Colonic mucosa (tissue), 4 donors: ENCODE data around the gene ZNF547. TPM values are rescaled to one million over a fixed set of nuclear protein-coding genes. Genes with fewer than 3 reads are reported as not detected.
"Not testable (repeated sequence)": the region's sequence is repeated elsewhere in the genome, so short reads cannot be mapped to it uniquely, and the experiment has no call there.

Source experiments
- DNase-seq: peaks from one replicate; pipeline ENCODE4 v3.0.0-alpha.2; 2020
- H3K27ac ChIP-seq: fragments of 200-600 bp; one replicate; pipeline ENCODE4 v1.8.0; 2021
- H3K27me3 ChIP-seq: fragments of 200-600 bp; one replicate; pipeline ENCODE4 v1.8.0; 2021
- H3K36me3 ChIP-seq: fragments of 200-600 bp; one replicate; pipeline ENCODE4 v1.8.0; 2021
- H3K4me1 ChIP-seq: fragments of 200-600 bp; one replicate; pipeline ENCODE4 v1.8.0; 2021; ENCODE audit warnings: mild to moderate bottlenecking
- H3K4me3 ChIP-seq: fragments of 200-600 bp; one replicate; pipeline ENCODE4 v1.8.0; 2021
- H3K9ac ChIP-seq, 2 donors: one replicate each; pipeline ENCODE4 v1.7.0; 2013; ENCODE audit warnings: control low read depth in 2 of 2, low read depth in 2 of 2, low read length in 2 of 2
- H3K9me3 ChIP-seq: fragments of 200-600 bp; one replicate; pipeline ENCODE4 v1.8.0; 2021
- intact Hi-C: fragments of 100-400 bp; cut with DNase I; formaldehyde crosslinking; loops from one replicate; pipeline ENCODE4 v1.14.1; 2022
- total RNA-seq, 2 donors: library from RNA; stranded (reverse); fragmentation: NEBNext Ultra II Directional in 1 of 2; extraction: Animal tissue kit (Norgen Biotek cat#: 25700) in 1 of 2; gene quantifications; one replicate each; pipeline ENCODE4 v1.2.1, GENCODE V29; 2021
- TF ChIP-seq, protein P1 (sequence below): fragments of 200-600 bp; IDR thresholded peaks from one replicate; pipeline ENCODE4 v1.8.0; 2022; ENCODE audit warnings: antibody characterized with exemption, mild to moderate bottlenecking
- donor health status: healthy.
- donor health status: DM: no; HTN: no; CAD: no.
- donor health status: DM: no; HTN: no; CAD: no.

ZNF547 gene
- total RNA-seq, 2 donors from 2014 or later = 1.2 to 2.3 TPM

DNA sequence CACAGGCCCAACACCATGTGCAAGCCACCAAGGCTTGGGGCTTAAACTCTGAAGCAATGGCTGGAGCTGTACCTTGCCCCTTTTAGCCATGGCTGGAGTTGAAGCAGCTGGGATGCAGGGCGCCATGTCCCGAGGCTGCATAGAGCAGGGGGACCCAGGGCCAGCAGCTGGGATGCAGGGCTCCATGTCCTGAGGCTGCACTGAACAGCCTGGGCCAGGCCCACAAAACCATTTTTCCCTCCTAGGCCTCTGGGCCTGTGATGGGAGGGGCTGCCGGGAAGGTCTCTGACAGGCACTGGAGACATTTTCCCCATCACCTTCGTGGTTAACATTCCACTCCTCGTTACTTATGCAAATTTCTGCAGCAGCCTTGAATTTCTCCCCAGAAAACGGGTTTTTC lies 10.8 kb downstream of the ZNF547 start:
- no peak for DNase-seq
- intact Hi-C loops = no loop called here
- H3K36me3 ChIP-seq = no peaks in the 10 kb centered on the region
- no peaks in the 10 kb centered on the region for H3K4me1 ChIP-seq
- H3K27ac ChIP-seq = no peak overlapping the region
- H3K9ac ChIP-seq = no peak overlapping the region
- TF ChIP-seq, protein P1, sequence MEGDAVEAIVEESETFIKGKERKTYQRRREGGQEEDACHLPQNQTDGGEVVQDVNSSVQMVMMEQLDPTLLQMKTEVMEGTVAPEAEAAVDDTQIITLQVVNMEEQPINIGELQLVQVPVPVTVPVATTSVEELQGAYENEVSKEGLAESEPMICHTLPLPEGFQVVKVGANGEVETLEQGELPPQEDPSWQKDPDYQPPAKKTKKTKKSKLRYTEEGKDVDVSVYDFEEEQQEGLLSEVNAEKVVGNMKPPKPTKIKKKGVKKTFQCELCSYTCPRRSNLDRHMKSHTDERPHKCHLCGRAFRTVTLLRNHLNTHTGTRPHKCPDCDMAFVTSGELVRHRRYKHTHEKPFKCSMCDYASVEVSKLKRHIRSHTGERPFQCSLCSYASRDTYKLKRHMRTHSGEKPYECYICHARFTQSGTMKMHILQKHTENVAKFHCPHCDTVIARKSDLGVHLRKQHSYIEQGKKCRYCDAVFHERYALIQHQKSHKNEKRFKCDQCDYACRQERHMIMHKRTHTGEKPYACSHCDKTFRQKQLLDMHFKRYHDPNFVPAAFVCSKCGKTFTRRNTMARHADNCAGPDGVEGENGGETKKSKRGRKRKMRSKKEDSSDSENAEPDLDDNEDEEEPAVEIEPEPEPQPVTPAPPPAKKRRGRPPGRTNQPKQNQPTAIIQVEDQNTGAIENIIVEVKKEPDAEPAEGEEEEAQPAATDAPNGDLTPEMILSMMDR = no peak
- no peaks in the 10 kb centered on the region for H3K9me3 ChIP-seq
- no peaks in the 10 kb centered on the region for H3K27me3 ChIP-seq
- no peak overlapping the region for H3K4me3 ChIP-seq

DNA sequence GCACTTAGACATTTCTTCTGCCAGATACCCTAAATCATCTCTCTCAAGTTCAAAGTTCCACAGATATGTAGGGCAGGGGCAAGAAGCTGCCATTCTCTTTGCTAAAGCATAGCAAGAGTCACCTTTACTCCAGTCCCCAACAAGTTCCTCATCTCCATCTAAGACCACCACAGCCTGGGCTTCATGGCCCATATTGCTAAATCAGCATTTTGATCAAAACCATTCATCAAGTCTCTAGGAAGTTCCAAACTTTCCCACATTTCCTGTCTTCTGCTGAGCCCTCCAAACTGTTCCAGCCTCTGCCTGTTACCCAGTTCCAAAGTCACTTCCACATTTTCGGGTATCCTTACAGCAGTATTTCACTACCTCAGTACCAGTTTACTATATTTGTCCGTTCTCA lies 11.3 kb downstream of the ZNF547 start:
- H3K9ac ChIP-seq, H3K4me1 ChIP-seq, H3K9me3 ChIP-seq, H3K36me3 ChIP-seq, H3K4me3 ChIP-seq, H3K27me3 ChIP-seq, H3K27ac ChIP-seq, intact Hi-C loops, DNase-seq: not testable (repeated sequence)

DNA sequence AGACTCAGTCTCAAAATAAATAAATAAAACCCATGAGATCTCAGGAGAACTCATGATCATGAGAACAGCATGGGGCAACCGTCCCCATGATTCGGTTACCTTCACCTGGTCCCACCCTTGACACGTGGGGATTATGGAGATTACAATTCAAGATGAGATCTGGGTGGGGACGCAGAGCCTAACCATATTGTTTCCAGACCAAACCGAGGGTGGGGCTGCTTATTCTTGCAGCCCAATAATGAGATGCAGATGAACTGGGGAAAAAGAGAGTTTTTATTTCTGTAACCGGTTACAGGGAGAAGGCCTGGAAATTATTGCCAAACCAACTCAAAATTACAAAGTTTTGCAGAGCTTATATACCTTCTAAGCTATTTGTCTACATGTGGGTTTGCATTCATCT lies 12.8 kb downstream of the ZNF547 start:
- Histone ChIP-seq H3K4me3 (no peak overlapping the region), H3K9ac (no peak overlapping the region), H3K9me3 (no peaks in the 10 kb centered on the region), H3K4me1 (no peaks in the 10 kb centered on the region), H3K36me3 (no peaks in the 10 kb centered on the region), H3K27ac (no peak overlapping the region), H3K27me3 (no peaks in the 10 kb centered on the region)
- TF ChIP-seq, protein P1 = no peak
- intact Hi-C loops = no loop called here
- no peak for DNase-seq

DNA sequence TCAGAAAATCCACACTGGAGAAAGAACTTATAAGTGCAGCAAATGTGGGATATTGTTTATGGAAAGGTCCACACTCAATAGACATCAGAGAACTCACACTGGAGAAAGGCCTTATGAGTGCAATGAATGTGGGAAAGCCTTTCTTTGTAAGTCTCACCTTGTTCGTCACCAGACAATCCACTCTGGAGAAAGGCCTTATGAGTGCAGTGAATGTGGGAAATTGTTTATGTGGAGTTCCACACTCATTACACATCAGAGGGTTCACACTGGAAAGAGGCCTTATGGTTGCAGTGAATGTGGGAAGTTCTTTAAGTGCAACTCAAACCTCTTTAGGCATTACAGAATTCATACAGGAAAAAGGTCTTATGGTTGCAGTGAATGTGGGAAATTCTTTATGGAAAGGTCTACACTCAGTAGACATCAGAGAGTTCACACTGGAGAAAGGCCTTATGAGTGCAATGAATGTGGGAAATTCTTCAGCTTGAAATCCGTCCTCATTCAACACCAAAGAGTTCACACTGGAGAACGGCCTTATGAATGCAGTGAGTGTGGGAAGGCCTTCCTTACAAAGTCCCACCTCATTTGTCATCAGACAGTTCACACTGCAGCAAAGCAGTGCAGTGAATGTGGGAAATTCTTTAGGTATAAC lies 14.3 kb downstream of the ZNF547 start:
- Histone ChIP-seq H3K27ac (no peak overlapping the region), H3K27me3 (no peaks in the 10 kb centered on the region), H3K4me3 (no peak overlapping the region), H3K36me3 (no peaks in the 10 kb centered on the region), H3K9me3 (no peaks in the 10 kb centered on the region), H3K9ac (no peak overlapping the region), H3K4me1 (no peaks in the 10 kb centered on the region)
- DNase-seq = no peak
- TF ChIP-seq, protein P1 = no peak
- intact Hi-C loops = no loop called here

DNA sequence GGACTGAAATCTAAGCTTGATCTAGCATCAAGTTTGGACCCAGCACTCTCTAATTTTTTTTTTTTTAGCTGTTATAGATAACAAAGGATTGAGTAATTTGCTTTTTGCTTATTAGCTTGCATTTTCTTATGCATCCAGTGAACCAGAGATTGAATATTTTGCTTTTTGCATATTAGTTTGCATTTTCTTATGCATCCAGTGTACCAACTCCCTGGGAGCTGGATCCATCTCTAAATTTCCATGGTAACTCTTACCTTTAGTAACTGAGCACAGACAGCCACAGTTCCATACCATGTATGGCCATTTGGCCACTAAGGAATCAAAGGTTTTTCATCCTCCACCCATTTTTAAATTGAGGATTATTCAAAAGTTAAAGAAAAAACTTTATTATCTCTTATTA lies 17.6 kb downstream of the ZNF547 start:
- TF ChIP-seq, protein P1 = no peak
- Histone ChIP-seq H3K27me3 (no peaks in the 10 kb centered on the region), H3K9me3 (no peaks in the 10 kb centered on the region), H3K9ac (no peak overlapping the region), H3K4me1 (no peaks in the 10 kb centered on the region), H3K36me3 (no peaks in the 10 kb centered on the region), H3K4me3 (no peak overlapping the region), H3K27ac (no peak overlapping the region)
- DNase-seq = no peak
- intact Hi-C loops = no loop called here

DNA sequence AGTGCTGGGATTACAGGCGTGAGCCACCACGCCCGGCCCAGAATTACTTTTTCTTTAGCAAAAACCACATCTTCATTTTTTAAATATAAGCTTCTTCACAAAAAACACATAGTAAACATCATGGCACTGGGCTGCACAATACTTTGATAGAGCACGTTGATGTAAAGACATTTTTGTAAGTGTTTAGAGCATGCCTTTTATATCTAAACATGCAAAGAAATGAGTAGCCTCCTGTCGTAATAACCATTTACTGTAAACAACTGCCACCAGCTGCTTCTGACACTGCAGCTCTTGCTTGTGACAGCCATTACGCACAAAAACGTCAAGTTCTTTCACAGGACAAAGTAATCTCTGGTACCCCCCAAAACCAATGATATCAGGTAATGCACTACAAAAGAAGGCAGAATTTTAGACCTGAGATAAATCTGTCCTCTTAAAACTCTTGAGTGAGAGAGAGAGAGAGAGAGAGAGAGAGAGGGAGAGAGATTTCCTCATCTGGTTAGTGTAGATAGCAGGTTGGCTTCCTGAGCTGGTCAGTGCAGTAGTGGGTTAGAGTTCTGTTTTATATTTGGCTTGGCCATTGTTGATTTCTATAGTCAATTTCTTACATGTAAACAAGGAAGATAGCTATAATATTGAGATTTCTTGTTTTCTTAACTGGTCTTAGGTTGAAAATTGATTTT lies 19.6 kb downstream of the ZNF547 start:
- TF ChIP-seq, protein P1 = no peak
- no peak overlapping the region for H3K9ac ChIP-seq
- H3K9me3 ChIP-seq = no peaks in the 10 kb centered on the region
- H3K4me1 ChIP-seq = no peaks in the 10 kb centered on the region
- no peak for DNase-seq
- no peak overlapping the region for H3K27ac ChIP-seq
- H3K4me3 ChIP-seq = no peak overlapping the region
- no peaks in the 10 kb centered on the region for H3K27me3 ChIP-seq
- H3K36me3 ChIP-seq = no peaks in the 10 kb centered on the region
- intact Hi-C loops = no loop called here
